ENCODE measurements around the gene SERPINB8.

- TF ChIP-seq CTCF (IDR thresholded peaks at IDR 0.05; ENCODE audit: insufficient read depth, low read length) (no peak), POLR2AphosphoS5 (IDR thresholded peaks at IDR 0.05; ENCODE audit: low read depth) (no peak), GABPA (IDR thresholded peaks at IDR 0.05; ENCODE audit: low read depth) (no peak), REST (IDR thresholded peaks at IDR 0.05; ENCODE audit: insufficient replicate concordance, low read depth) (no peak), SPI1 (IDR thresholded peaks at IDR 0.05; ENCODE audit: borderline replicate concordance, low read depth) (no peak)
These were observed 47.8 kb upstream of the SERPINB8 start for GRCh38 chr18:63922049-63922448.

Measured in HL-60 (cell line).